HepG2 (cell line): Measurements from ENCODE around the gene WFDC5.

Source experiments
- EHMT2 ChIP-seq: fragments of 200-600 bp; sonication (generic); IDR thresholded peaks from 2 replicates; pipeline ENCODE4 v1.7.0; 2017; ENCODE audit warnings: antibody characterized with exemption, low read depth, low read length, borderline replicate concordance
- ELF1 ChIP-seq: sonication (generic); formaldehyde crosslinking; IDR thresholded peaks from 2 replicates; pipeline ENCODE4 v1.4.0; 2020; ENCODE audit warnings: missing genetic modification reagents

DNA sequence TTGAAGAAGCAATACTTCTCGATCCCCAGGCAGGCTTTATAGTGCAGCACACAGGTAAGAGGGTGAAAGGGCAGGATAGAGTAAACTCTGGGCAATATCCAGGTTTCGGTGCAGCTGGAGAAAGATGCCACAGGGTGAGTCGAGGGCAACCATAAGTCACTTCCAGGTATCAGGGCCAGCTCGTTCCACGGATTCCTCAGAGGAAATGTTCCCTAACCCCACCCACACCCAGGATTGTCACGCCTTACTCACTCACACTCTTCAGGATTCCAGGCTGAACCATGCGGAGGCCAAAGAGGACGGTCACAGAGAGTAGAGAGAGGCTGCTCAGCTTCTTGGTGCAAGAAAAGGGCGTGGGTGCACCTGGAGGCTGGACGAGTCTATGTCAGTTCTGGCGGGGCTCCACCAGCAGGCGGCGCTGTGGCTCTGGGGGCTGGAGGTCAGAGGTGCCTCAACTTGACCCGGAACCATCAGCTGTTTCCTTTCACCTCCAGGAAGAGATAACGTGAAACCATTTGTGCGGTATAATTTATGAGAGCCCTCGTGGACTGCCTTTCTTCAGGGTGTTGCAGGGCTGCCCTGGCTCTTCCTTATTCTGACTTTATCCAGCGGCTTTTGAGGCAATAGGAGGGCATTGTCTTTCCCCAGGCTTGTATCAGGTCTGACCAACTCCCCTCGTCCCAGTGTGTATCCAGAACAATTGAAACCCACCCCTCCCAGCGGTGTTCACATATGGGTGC is 23.8 kb upstream of the WFDC5 start:
- no peak for TF ChIP-seq EHMT2
- no peak for TF ChIP-seq ELF1 (CRISPR knock-in tag)
